B cell (primary cell): Measurements from ENCODE around the gene DNASE1L3.

Source experiments
- CTCF ChIP-seq: fragments of 200-600 bp; IDR thresholded peaks from one replicate; pipeline ENCODE4 v1.8.0; 2022; ENCODE audit warnings: antibody characterized with exemption, mild to moderate bottlenecking
- EZH2 ChIP-seq: IDR thresholded peaks from 2 replicates; pipeline ENCODE4 v1.6.1; 2012; ENCODE audit warnings: borderline replicate concordance, low read depth, mild to moderate bottlenecking, moderate library complexity, low read length; ENCODE audit not compliant: insufficient read depth, poor library complexity, severe bottlenecking

GRCh38 chr3:58230876-58231552 lies 20.2 kb upstream of the DNASE1L3 start:
- TF ChIP-seq CTCF (no peak), EZH2 (no peak)
